ENCODE data around the gene RAPGEF3. TPM values are rescaled to one million over a fixed set of nuclear protein-coding genes. Genes with fewer than 3 reads are reported as not detected.
A peak's percentile ranks its signal among the peaks of the same experiment; 100 is the strongest.

RAPGEF3 gene
- total RNA-seq, 1 experiment from 2014 or later, result 8.2 TPM

GRCh38 chr12:47773062-47773857 is 14.6 kb upstream of the RAPGEF3 start, which contains the start of gene SLC48A1:
Gene SLC48A1 (plus strand): TSS chr12:47773238. CDS start chr12:47773305, 67 bp downstream.
- Mint-ChIP-seq H3K4me1 (ENCODE audit: low read depth, unreplicated experiment) (peaks cover 9% of the 10 kb centered on the region), H3K4me3 (ENCODE audit: low read depth, unreplicated experiment) (peak within 1 kb of the TSS; percentile 86), H3K9me3 (ENCODE audit: low read depth, unreplicated experiment) (no peaks in the 10 kb centered on the region), H3K36me3 (ENCODE audit: insufficient read depth, unreplicated experiment) (peaks cover 23% of the 10 kb centered on the region), H3K27ac (ENCODE audit: unreplicated experiment) (peak within 1 kb of the TSS; percentile 37), H3K27me3 (ENCODE audit: unreplicated experiment) (no peaks in the 10 kb centered on the region)
- intact Hi-C loops (cut with micrococcal nuclease; ENCODE audit: unreplicated experiment), result no loop called here
- TF ChIP-seq CTCF (IDR thresholded peaks at IDR 0.05; ENCODE audit: unreplicated experiment), result peak; percentile 9
- BruUV-seq (replicated peaks), result no TSS peak
- DNase-seq, result peak; percentile 81
- CTCF ChIA-PET, result interaction anchor here (0.9 to 1.1 kb wide), 4 partner anchors 16 to 65 kb away, joined by 3 to 4 read pairs (median 4); no protein-coding TSS in a partner anchor

GRCh38 chr12:47772738-47773061 is 14.0 kb upstream of the RAPGEF3 start:
- no TSS peak for BruUV-seq (replicated peaks)
- intact Hi-C loops (cut with micrococcal nuclease; ENCODE audit: unreplicated experiment), result no loop called here
- TF ChIP-seq CTCF (IDR thresholded peaks at IDR 0.05; ENCODE audit: unreplicated experiment), result no peak
- peaks cover 9% of the 10 kb centered on the region for H3K4me1 Mint-ChIP-seq (ENCODE audit: low read depth, unreplicated experiment)
- H3K36me3 Mint-ChIP-seq (ENCODE audit: insufficient read depth, unreplicated experiment), result peaks cover 23% of the 10 kb centered on the region
- H3K9me3 Mint-ChIP-seq (ENCODE audit: low read depth, unreplicated experiment), result no peaks in the 10 kb centered on the region
- peak overlapping the region; percentile 86 for H3K4me3 Mint-ChIP-seq (ENCODE audit: low read depth, unreplicated experiment)
- CTCF ChIA-PET, result interaction anchor here (0.9 to 1.1 kb wide), 4 partner anchors 15 to 66 kb away, joined by 3 to 4 read pairs (median 4); no protein-coding TSS in a partner anchor
- no peak for DNase-seq
- peak overlapping the region; percentile 37 for H3K27ac Mint-ChIP-seq (ENCODE audit: unreplicated experiment)
- H3K27me3 Mint-ChIP-seq (ENCODE audit: unreplicated experiment), result no peaks in the 10 kb centered on the region

GRCh38 chr12:47772094-47772660 is 13.5 kb upstream of the RAPGEF3 start:
- H3K27ac Mint-ChIP-seq (ENCODE audit: unreplicated experiment), result peak overlapping the region; percentile 37
- peaks cover 23% of the 10 kb centered on the region for H3K36me3 Mint-ChIP-seq (ENCODE audit: insufficient read depth, unreplicated experiment)
- H3K9me3 Mint-ChIP-seq (ENCODE audit: low read depth, unreplicated experiment), result no peaks in the 10 kb centered on the region
- CTCF ChIA-PET, result interaction anchor here (0.6 to 1.0 kb wide), 5 partner anchors 15 to 1264 kb away, joined by 3 to 4 read pairs (median 3); no protein-coding TSS in a partner anchor
- H3K27me3 Mint-ChIP-seq (ENCODE audit: unreplicated experiment), result no peaks in the 10 kb centered on the region
- H3K4me3 Mint-ChIP-seq (ENCODE audit: low read depth, unreplicated experiment), result peak overlapping the region; percentile 86
- intact Hi-C loops (cut with micrococcal nuclease; ENCODE audit: unreplicated experiment), result no loop called here
- no TSS peak for BruUV-seq (replicated peaks)
- no peak for TF ChIP-seq CTCF (IDR thresholded peaks at IDR 0.05; ENCODE audit: unreplicated experiment)
- H3K4me1 Mint-ChIP-seq (ENCODE audit: low read depth, unreplicated experiment), result peaks cover 9% of the 10 kb centered on the region
- DNase-seq, result no peak

- no peak for DNase-seq
- CTCF ChIA-PET, result interaction anchor here (0.7 to 0.8 kb wide), 2 partner anchors 12 to 67 kb away, joined by 3 read pairs; partner anchors contain the start of gene RAPGEF3
- no peak overlapping the region for H3K27ac Mint-ChIP-seq (ENCODE audit: unreplicated experiment)
- no peak for TF ChIP-seq CTCF (IDR thresholded peaks at IDR 0.05; ENCODE audit: unreplicated experiment)
- no TSS peak for BruUV-seq (replicated peaks)
- peaks cover 9% of the 10 kb centered on the region for H3K4me1 Mint-ChIP-seq (ENCODE audit: low read depth, unreplicated experiment)
- intact Hi-C loops (cut with micrococcal nuclease; ENCODE audit: unreplicated experiment), result no loop called here
- no peaks in the 10 kb centered on the region for H3K9me3 Mint-ChIP-seq (ENCODE audit: low read depth, unreplicated experiment)
- peaks cover 23% of the 10 kb centered on the region for H3K36me3 Mint-ChIP-seq (ENCODE audit: insufficient read depth, unreplicated experiment)
- H3K4me3 Mint-ChIP-seq (ENCODE audit: low read depth, unreplicated experiment), result no peak overlapping the region
- no peaks in the 10 kb centered on the region for H3K27me3 Mint-ChIP-seq (ENCODE audit: unreplicated experiment)
These were observed 12.6 kb upstream of the RAPGEF3 start for GRCh38 chr12:47771304-47771703.
